ENCODE results near the gene PTPRO.

The PTPRO gene

GRCh38 chr12:15522574-15523187, 200.4 kb downstream of the PTPRO start:
- DNase-seq (ENCODE audit: low read depth in 2 of 2, low spot score in 1 of 2) = no peak

- DNase-seq (ENCODE audit: low read depth in 2 of 2, low spot score in 1 of 2) = no peak
Observed at GRCh38 chr12:15525441-15525840, 203.1 kb downstream of the PTPRO start.

GRCh38 chr12:15526033-15526432, 203.7 kb downstream of the PTPRO start:
- DNase-seq (ENCODE audit: low read depth in 2 of 2, low spot score in 1 of 2) = no peak

- DNase-seq (ENCODE audit: low read depth in 2 of 2, low spot score in 1 of 2) = no peak
Observed at GRCh38 chr12:15527201-15528080, 205.1 kb downstream of the PTPRO start.

- no peak for DNase-seq (ENCODE audit: low read depth in 2 of 2, low spot score in 1 of 2)
Observed at GRCh38 chr12:15528666-15529065, 206.4 kb downstream of the PTPRO start.

GRCh38 chr12:15530361-15530760, 208.1 kb downstream of the PTPRO start:
- DNase-seq (ENCODE audit: low read depth in 2 of 2, low spot score in 1 of 2) = no peak

GRCh38 chr12:15532364-15532977, 210.2 kb downstream of the PTPRO start:
- peak in 1 of 2 donors; percentile 12 for DNase-seq (ENCODE audit: low read depth in 2 of 2, low spot score in 1 of 2)

- no peak for DNase-seq (ENCODE audit: low read depth in 2 of 2, low spot score in 1 of 2)
Observed at GRCh38 chr12:15534322-15534721, 212.0 kb downstream of the PTPRO start.

GRCh38 chr12:15534874-15535273, 212.6 kb downstream of the PTPRO start:
- DNase-seq (ENCODE audit: low read depth in 2 of 2, low spot score in 1 of 2) = no peak

GRCh38 chr12:15535352-15535781, 213.1 kb downstream of the PTPRO start:
- DNase-seq (ENCODE audit: low read depth in 2 of 2, low spot score in 1 of 2) = no peak

GRCh38 chr12:15536446-15536845, 214.1 kb downstream of the PTPRO start:
- DNase-seq (ENCODE audit: low read depth in 2 of 2, low spot score in 1 of 2) = no peak

- no peak for DNase-seq (ENCODE audit: low read depth in 2 of 2, low spot score in 1 of 2)
Observed at GRCh38 chr12:15538881-15539280, 216.6 kb downstream of the PTPRO start.

GRCh38 chr12:15540005-15540404, 217.7 kb downstream of the PTPRO start:
- no peak for DNase-seq (ENCODE audit: low read depth in 2 of 2, low spot score in 1 of 2)

- no peak for DNase-seq (ENCODE audit: low read depth in 2 of 2, low spot score in 1 of 2)
Observed at GRCh38 chr12:15540469-15540872, 218.2 kb downstream of the PTPRO start.

- DNase-seq (ENCODE audit: low read depth in 2 of 2, low spot score in 1 of 2) = no peak
Observed at GRCh38 chr12:15541996-15542631, 219.8 kb downstream of the PTPRO start.

- no peak for DNase-seq (ENCODE audit: low read depth in 2 of 2, low spot score in 1 of 2)
Observed at GRCh38 chr12:15543347-15543746, 221.0 kb downstream of the PTPRO start.

- DNase-seq (ENCODE audit: low read depth in 2 of 2, low spot score in 1 of 2) = no peak
Observed at GRCh38 chr12:15544589-15544988, 222.3 kb downstream of the PTPRO start.

- no peak for DNase-seq (ENCODE audit: low read depth in 2 of 2, low spot score in 1 of 2)
Observed at GRCh38 chr12:15545334-15545733, 223.0 kb downstream of the PTPRO start.

GRCh38 chr12:15546102-15546701, 223.9 kb downstream of the PTPRO start:
- no peak for DNase-seq (ENCODE audit: low read depth in 2 of 2, low spot score in 1 of 2)

- no peak for DNase-seq (ENCODE audit: low read depth in 2 of 2, low spot score in 1 of 2)
Observed at GRCh38 chr12:15547063-15547462, 224.8 kb downstream of the PTPRO start.

- no peak for DNase-seq (ENCODE audit: low read depth in 2 of 2, low spot score in 1 of 2)
Observed at GRCh38 chr12:15547691-15548090, 225.4 kb downstream of the PTPRO start.
